ENCODE results near the gene LIPE. TPM values are rescaled to one million over a fixed set of nuclear protein-coding genes. Genes with fewer than 3 reads are reported as not detected.

Gene LIPE
- 1.9 and 2.6 TPM in 2 replicates for total RNA-seq

GRCh38 chr19:42427313-42427712 is at the start of gene LIPE:
Gene LIPE, minus strand, starts transcription at chr19:42427388. Its CDS starts 239 bp downstream, at chr19:42427149.

GRCh38 chr19:42442833-42443232 is 15.6 kb upstream of the LIPE start, which contains the start of gene CXCL17:
Gene CXCL17, minus strand, starts transcription at chr19:42442946. Its CDS starts 114 bp downstream, at chr19:42442832.

GRCh38 chr19:42389899-42390298 is 37.3 kb downstream of the LIPE start, which contains the start of gene CNFN:
Gene CNFN, minus strand, starts transcription at chr19:42390297. Its CDS starts 1,260 bp downstream, at chr19:42389037.

Other genes with a start within 250 kb of the LIPE start
- gene DEDD2, start 209.7 kb downstream of the LIPE start, total RNA-seq: 11.2 and 15.5 TPM in 2 replicates
- 7.9 and 10.2 TPM in 2 replicates for gene ZNF526, start 207.1 kb downstream of the LIPE start, total RNA-seq
- 9.2 and 10.0 TPM in 2 replicates for gene GSK3A, start 184.8 kb downstream of the LIPE start, total RNA-seq
- 19.8 and 23.5 TPM in 2 replicates for gene ERF, start 172.3 kb downstream of the LIPE start, total RNA-seq
- gene CIC, start 158.1 kb downstream of the LIPE start, total RNA-seq: 17.2 and 27.5 TPM in 2 replicates
- gene PRR19, start 125.3 kb downstream of the LIPE start, total RNA-seq: 0.13 and 0.25 TPM in 2 replicates
- gene PAFAH1B3, start 124.8 kb downstream of the LIPE start, total RNA-seq: 22.5 and 26.4 TPM in 2 replicates
- gene TMEM145, start 114.1 kb downstream of the LIPE start, total RNA-seq: not detected in 2 replicates
- gene MEGF8, start 101.8 kb downstream of the LIPE start, total RNA-seq: 21.0 and 22.3 TPM in 2 replicates
- gene CNFN, start 37.1 kb downstream of the LIPE start, total RNA-seq: not detected in 2 replicates
- gene CXCL17, start 15.6 kb upstream of the LIPE start, total RNA-seq: not detected in 2 replicates
- under 0.01 and 0.31 TPM in 2 replicates for gene CEACAM1, start 101.1 kb upstream of the LIPE start, total RNA-seq
- gene CEACAM8, start 167.5 kb upstream of the LIPE start, total RNA-seq: not detected in 2 replicates

All from aortic smooth muscle cell (primary cell).